Endothelial cell of umbilical vein (primary cell): ENCODE data around the gene NEK7.

Experiments used
- CTCF ChIP-seq, 2 donors: IDR thresholded peaks; 1 replicate in 1 of 2; 2 replicates in 1 of 2; pipeline ENCODE4 v1.5.1; 2011; ENCODE audit warnings: low read length in 2 of 2, mild to moderate bottlenecking in 2 of 2, moderate library complexity in 2 of 2, control low read depth in 1 of 2, inconsistent platforms in 1 of 2, low read depth in 1 of 2; ENCODE audit not compliant: insufficient read depth in 1 of 2; ENCODE audit errors: extremely low read depth in 1 of 2
- EZH2 ChIP-seq: IDR thresholded peaks from 2 replicates; pipeline ENCODE4 v1.6.1; 2012; ENCODE audit warnings: borderline replicate concordance, low read depth, mild to moderate bottlenecking, moderate library complexity, low read length, inconsistent platforms; ENCODE audit not compliant: severe bottlenecking
- FOS ChIP-seq: IDR thresholded peaks from 2 replicates; pipeline ENCODE4 v1.6.1; 2011; ENCODE audit warnings: mild to moderate bottlenecking, low read length, moderate library complexity, borderline replicate concordance; ENCODE audit not compliant: insufficient read depth
- JUN ChIP-seq: IDR thresholded peaks from 2 replicates; pipeline ENCODE4 v1.6.1; 2011; ENCODE audit warnings: borderline replicate concordance, low read depth; ENCODE audit not compliant: insufficient read length, insufficient read depth
- MAX ChIP-seq: IDR thresholded peaks from 2 replicates; pipeline ENCODE4 v1.6.1; 2011; ENCODE audit not compliant: insufficient read depth, insufficient read length
- MYC ChIP-seq: IDR thresholded peaks from one replicate; pipeline ENCODE4 v1.6.1; 2011; ENCODE audit warnings: mild to moderate bottlenecking, low read depth, low read length
- POLR2A ChIP-seq: IDR thresholded peaks from 2 replicates; pipeline ENCODE4 v1.6.1; 2012; ENCODE audit warnings: low read depth, mild to moderate bottlenecking, control low read depth, low read length
- POLR2AphosphoS5 ChIP-seq: IDR thresholded peaks from 2 replicates; pipeline ENCODE4 v1.6.1; 2012; ENCODE audit warnings: low read depth, mild to moderate bottlenecking, control low read depth, low read length, moderate library complexity; ENCODE audit not compliant: insufficient read depth

- TF ChIP-seq CTCF (IDR thresholded peaks at IDR 0.05; ENCODE audit: extremely low read depth in 1 of 2, insufficient read depth in 1 of 2, low read depth in 1 of 2, low read length in 2 of 2) (no peak), MAX (no peak), POLR2A (no peak), POLR2AphosphoS5 (no peak), JUN (no peak), FOS (no peak), EZH2 (no peak), MYC (no peak)
Observed at GRCh38 chr1:198109371-198109715, 47.5 kb upstream of the NEK7 start.
